Measurements from ENCODE around the gene SMIM3.

DNA sequence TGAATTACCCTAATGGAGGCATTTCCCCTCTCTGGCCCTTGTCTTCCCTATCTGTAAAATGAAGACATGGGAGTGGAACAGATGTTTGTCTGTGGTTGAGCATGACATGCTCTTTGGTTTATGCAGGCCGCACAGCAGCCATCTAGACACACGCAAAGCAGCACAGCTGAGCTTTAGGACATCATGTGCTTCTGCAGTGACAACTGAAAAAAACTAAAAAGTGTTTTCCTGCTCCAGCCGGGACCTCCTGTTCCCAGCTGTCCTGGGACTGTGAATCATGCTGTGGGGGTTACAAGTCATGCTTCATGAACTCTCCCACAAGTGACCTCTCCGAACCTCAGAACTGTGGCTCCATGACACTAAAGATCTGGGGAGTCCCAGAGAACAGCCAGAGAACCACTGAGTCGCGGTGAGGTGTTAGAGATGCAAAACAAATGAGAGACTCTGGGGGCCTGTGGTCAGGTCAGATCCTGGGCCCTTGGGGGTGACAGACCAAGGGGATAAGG is 1.7 kb downstream of the SMIM3 start:
- TF ChIP-seq, protein P1, sequence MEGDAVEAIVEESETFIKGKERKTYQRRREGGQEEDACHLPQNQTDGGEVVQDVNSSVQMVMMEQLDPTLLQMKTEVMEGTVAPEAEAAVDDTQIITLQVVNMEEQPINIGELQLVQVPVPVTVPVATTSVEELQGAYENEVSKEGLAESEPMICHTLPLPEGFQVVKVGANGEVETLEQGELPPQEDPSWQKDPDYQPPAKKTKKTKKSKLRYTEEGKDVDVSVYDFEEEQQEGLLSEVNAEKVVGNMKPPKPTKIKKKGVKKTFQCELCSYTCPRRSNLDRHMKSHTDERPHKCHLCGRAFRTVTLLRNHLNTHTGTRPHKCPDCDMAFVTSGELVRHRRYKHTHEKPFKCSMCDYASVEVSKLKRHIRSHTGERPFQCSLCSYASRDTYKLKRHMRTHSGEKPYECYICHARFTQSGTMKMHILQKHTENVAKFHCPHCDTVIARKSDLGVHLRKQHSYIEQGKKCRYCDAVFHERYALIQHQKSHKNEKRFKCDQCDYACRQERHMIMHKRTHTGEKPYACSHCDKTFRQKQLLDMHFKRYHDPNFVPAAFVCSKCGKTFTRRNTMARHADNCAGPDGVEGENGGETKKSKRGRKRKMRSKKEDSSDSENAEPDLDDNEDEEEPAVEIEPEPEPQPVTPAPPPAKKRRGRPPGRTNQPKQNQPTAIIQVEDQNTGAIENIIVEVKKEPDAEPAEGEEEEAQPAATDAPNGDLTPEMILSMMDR (conservative IDR thresholded peaks at IDR 0.05; ENCODE audit: low read depth, low read length): no peak
- no peak for TF ChIP-seq RAD21 (IDR thresholded peaks at IDR 0.05; ENCODE audit: low read length)
- TF ChIP-seq RFX5 (IDR thresholded peaks at IDR 0.05; ENCODE audit: low read depth, low read length): no peak
- no peak for TF ChIP-seq POLR2A (IDR thresholded peaks at IDR 0.05; ENCODE audit: low read depth, low read length)
- no peak for TF ChIP-seq SMC3 (IDR thresholded peaks at IDR 0.05; ENCODE audit: low read depth, low read length)

Data from IMR-90 (cell line).